ENCODE data around the gene TSPEAR. TPM values are rescaled to one million over a fixed set of nuclear protein-coding genes. Genes with fewer than 3 reads are reported as not detected.

TSPEAR gene
- total and polyA plus RNA-seq, 2 donors (not counting 1 experiment from before 2014, with no cell fraction given), result not detected

DNA sequence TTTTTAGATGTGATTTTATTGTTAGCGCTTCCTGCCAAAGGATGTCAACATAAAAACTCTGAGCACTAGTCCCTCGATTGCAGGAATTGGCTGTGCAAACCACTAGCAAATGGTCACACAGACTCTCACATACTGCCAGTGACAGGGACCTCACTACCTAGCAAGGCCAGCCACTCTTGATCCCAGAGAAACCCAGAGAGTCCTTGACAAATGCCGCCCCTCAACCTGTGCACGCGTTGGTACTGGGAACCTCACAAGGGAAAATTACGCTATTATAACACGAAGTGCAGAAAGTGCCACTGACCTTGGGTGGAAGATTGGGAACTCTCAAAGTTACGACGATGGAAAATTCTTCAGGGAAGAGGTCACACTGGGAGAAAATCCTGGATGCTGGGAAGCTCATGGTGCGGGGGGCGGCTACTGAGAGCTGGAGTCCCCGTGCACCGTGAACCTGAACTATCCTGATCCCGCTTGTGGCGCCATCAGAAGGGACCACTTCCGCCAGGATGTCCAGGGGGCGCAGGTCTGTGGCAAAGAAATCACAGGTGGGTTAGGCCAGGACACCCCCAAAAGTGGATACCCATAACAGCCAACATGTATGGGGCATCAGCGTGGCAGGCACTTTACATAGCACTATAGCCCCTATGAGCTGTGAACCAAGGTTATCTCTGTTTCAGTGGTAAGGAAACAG, 143.7 kb downstream of the TSPEAR start:
- Histone ChIP-seq H3K4me3 (ENCODE audit: control extremely low read depth in 1 of 5, extremely low read depth in 1 of 5, insufficient read depth in 1 of 5, low read depth in 2 of 5, low read length in 4 of 5) (no peak overlapping the region), H3K27ac (ENCODE audit: low read length in 2 of 2) (no peak overlapping the region), H3K4me1 (ENCODE audit: control insufficient read depth in 2 of 2, insufficient read depth in 2 of 2, low read length in 2 of 2) (peaks cover 12 to 26% of the 10 kb centered on the region in 2 donors), H3K79me2 (ENCODE audit: control insufficient read depth, insufficient read depth, low read length) (no peaks in the 10 kb centered on the region), H4K20me1 (ENCODE audit: control insufficient read depth, insufficient read depth, low read length, poor library complexity, severe bottlenecking) (no peaks in the 10 kb centered on the region), H3K9ac (ENCODE audit: low read length) (no peak overlapping the region), H3K36me3 (replicated peaks in 1 of 2; ENCODE audit: control extremely low read depth in 1 of 2, control insufficient read depth in 1 of 2, extremely low read depth in 1 of 2, insufficient read depth in 2 of 2, low read length in 1 of 2) (no peaks in the 10 kb centered on the region), H2AFZ (ENCODE audit: insufficient read depth, low read depth, low read length, poor library complexity, severe bottlenecking) (no peak overlapping the region), H3K27me3 (replicated peaks in 1 of 4; ENCODE audit: control extremely low read depth in 1 of 4, control insufficient read depth in 3 of 4, insufficient read depth in 4 of 4, low read length in 3 of 4) (no peaks in the 10 kb centered on the region), H3K9me3 (ENCODE audit: control extremely low read depth in 1 of 3, control insufficient read depth in 2 of 3, insufficient read depth in 1 of 3, low read length in 2 of 3) (peaks cover 0 to 18% (median 4%) of the 10 kb centered on the region in 3 donors), H3K4me2 (replicated peaks; ENCODE audit: low read depth, low read length, poor library complexity, severe bottlenecking) (no peak overlapping the region)
- CTCF ChIA-PET, result no interaction called here
- TF ChIP-seq EZH2 (IDR thresholded peaks at IDR 0.05; ENCODE audit: borderline replicate concordance, insufficient read depth, low read depth, low read length, poor library complexity, severe bottlenecking) (no peak), CTCF (IDR thresholded peaks at IDR 0.05) (no peak)
- intact Hi-C loops (cut with micrococcal nuclease), result loop anchor here (5.0 kb wide), 1 partner anchor 545 kb away; no protein-coding TSS in a partner anchor
- peaks cover 2% of the 10 kb centered on the region for H3K9me3 Mint-ChIP-seq (ENCODE audit: insufficient read depth)
- no peak overlapping the region for H3K4me3 Mint-ChIP-seq
- H3K27ac Mint-ChIP-seq, result peak overlapping the region; percentile 56
- POLR2A ChIA-PET, result no interaction called here
- DNase-seq, result no peak
- H3K27me3 Mint-ChIP-seq, result peaks cover 19% of the 10 kb centered on the region
- WGBS (ENCODE audit: insufficient coverage), result 92% methylated on average over 18 of the region's 18 CpGs
- peaks cover 25% of the 10 kb centered on the region for H3K4me1 Mint-ChIP-seq
- ATAC-seq (ENCODE audit: low read depth), result no peak

GRCh38 chr21:44566403-44566802, 145.0 kb downstream of the TSPEAR start:
- no peak overlapping the region for H2AFZ ChIP-seq (ENCODE audit: insufficient read depth, low read depth, low read length, poor library complexity, severe bottlenecking)
- DNase-seq (peak; percentile 56), ATAC-seq (ENCODE audit: low read depth) (peak; percentile 17)
- no peaks in the 10 kb centered on the region for H4K20me1 ChIP-seq (ENCODE audit: control insufficient read depth, insufficient read depth, low read length, poor library complexity, severe bottlenecking)
- peaks cover 12 to 26% of the 10 kb centered on the region in 2 donors for H3K4me1 ChIP-seq (ENCODE audit: control insufficient read depth in 2 of 2, insufficient read depth in 2 of 2, low read length in 2 of 2)
- no peaks in the 10 kb centered on the region for H3K79me2 ChIP-seq (ENCODE audit: control insufficient read depth, insufficient read depth, low read length)
- H3K9me3 Mint-ChIP-seq (ENCODE audit: insufficient read depth), result peaks cover 7% of the 10 kb centered on the region
- intact Hi-C loops (cut with micrococcal nuclease), result loop anchor here (5.0 kb wide), 1 partner anchor 546 kb away; no protein-coding TSS in a partner anchor
- H3K27ac Mint-ChIP-seq, result peak overlapping the region; percentile 59
- no CpG with 5 or more reads among the region's 1 CpG for WGBS (ENCODE audit: insufficient coverage)
- CTCF ChIA-PET, result no interaction called here
- H3K4me1 Mint-ChIP-seq, result peaks cover 33% of the 10 kb centered on the region
- POLR2A ChIA-PET, result no interaction called here
- H3K4me2 ChIP-seq (replicated peaks; ENCODE audit: low read depth, low read length, poor library complexity, severe bottlenecking), result no peak overlapping the region
- H3K9ac ChIP-seq (ENCODE audit: low read length), result no peak overlapping the region
- peak overlapping the region in 1 of 2 donors; percentile 28 for H3K27ac ChIP-seq (ENCODE audit: low read length in 2 of 2)
- H3K27me3 ChIP-seq (replicated peaks in 1 of 4; ENCODE audit: control extremely low read depth in 1 of 4, control insufficient read depth in 3 of 4, insufficient read depth in 4 of 4, low read length in 3 of 4), result no peaks in the 10 kb centered on the region
- peaks cover 8% of the 10 kb centered on the region for H3K27me3 Mint-ChIP-seq
- no peak for TF ChIP-seq EZH2 (IDR thresholded peaks at IDR 0.05; ENCODE audit: borderline replicate concordance, insufficient read depth, low read depth, low read length, poor library complexity, severe bottlenecking)
- TF ChIP-seq CTCF (IDR thresholded peaks at IDR 0.05), result no peak
- no peaks in the 10 kb centered on the region for H3K36me3 ChIP-seq (replicated peaks in 1 of 2; ENCODE audit: control extremely low read depth in 1 of 2, control insufficient read depth in 1 of 2, extremely low read depth in 1 of 2, insufficient read depth in 2 of 2, low read length in 1 of 2)
- peaks cover 0 to 11% (median 6%) of the 10 kb centered on the region in 3 donors for H3K9me3 ChIP-seq (ENCODE audit: control extremely low read depth in 1 of 3, control insufficient read depth in 2 of 3, insufficient read depth in 1 of 3, low read length in 2 of 3)
- H3K4me3 ChIP-seq (ENCODE audit: control extremely low read depth in 1 of 5, extremely low read depth in 1 of 5, insufficient read depth in 1 of 5, low read depth in 2 of 5, low read length in 4 of 5), result no peak overlapping the region
- H3K4me3 Mint-ChIP-seq, result peak overlapping the region; percentile 13

Measured in B cell (primary cell).